PC-9 (cell line): ENCODE measurements around the gene LRRIQ3. TPM values are rescaled to one million over a fixed set of nuclear protein-coding genes. Genes with fewer than 3 reads are reported as not detected.

Experiments
- BruUV-seq: library from RNA; stranded (reverse); fragments of 400-500 nt; replicated peaks from 2 replicates; lab custom pipeline; 2021; lab: Mats Ljungman, UMichigan
- CTCF ChIA-PET: fragments of 300-600 bp; sonication (Branson Sonifier 250); formaldehyde crosslinking; loops from one replicate; lab custom pipeline; 2022; ENCODE audit warnings: antibody characterized with exemption; lab: Charles Lee
- POLR2A ChIA-PET: fragments of 300-600 bp; sonication (Branson Sonifier 250); formaldehyde crosslinking; loops from one replicate; lab custom pipeline; 2022; ENCODE audit warnings: antibody characterized with exemption; ENCODE audit not compliant: unreplicated experiment; lab: Charles Lee
- DNase-seq, 2 experiments: peaks; one replicate each; pipeline versions ENCODE4 v3.0.0 to v3.0.0-alpha.2; 2015 to 2022; ENCODE audit warnings: mixed read lengths in 1 of 2
- H2AFZ ChIP-seq: fragments of 200-600 bp; sonication (generic); 2 replicates; pipeline ENCODE4 v1.8.1; 2017; ENCODE audit warnings: antibody characterized with exemption
- H3F3A ChIP-seq: fragments of 200-600 bp; sonication (generic); 2 replicates; pipeline ENCODE4 v1.8.1; 2017; ENCODE audit warnings: antibody characterized with exemption, mild to moderate bottlenecking, low read depth; ENCODE audit not compliant: insufficient read depth
- H3K27ac ChIP-seq: fragments of 200-600 bp; sonication (generic); 2 replicates; pipeline ENCODE4 v1.6.1; 2016; ENCODE audit warnings: mixed run types
- H3K27me3 ChIP-seq: fragments of 200-600 bp; sonication (generic); 2 replicates; pipeline ENCODE4 v1.6.1; 2016; ENCODE audit warnings: low read depth, mixed run types; ENCODE audit not compliant: insufficient read depth
- H3K36me3 ChIP-seq: fragments of 200-600 bp; sonication (generic); 2 replicates; pipeline ENCODE4 v1.6.1; 2016; ENCODE audit warnings: low read depth, mixed run types
- H3K4me1 ChIP-seq: fragments of 200-600 bp; sonication (generic); replicated peaks from 2 replicates; pipeline ENCODE4 v1.6.1; 2016; ENCODE audit warnings: mixed run types; ENCODE audit not compliant: insufficient read depth
- H3K4me2 ChIP-seq: fragments of 200-600 bp; sonication (generic); 2 replicates; pipeline ENCODE4 v1.6.1; 2017; ENCODE audit warnings: mixed run types
- H3K4me3 ChIP-seq: fragments of 200-600 bp; sonication (generic); 2 replicates; pipeline ENCODE4 v1.6.1; 2016; ENCODE audit warnings: mixed run types
- H3K79me2 ChIP-seq: fragments of 200-600 bp; sonication (generic); 2 replicates; pipeline ENCODE4 v1.6.1; 2017; ENCODE audit warnings: low read depth, mixed run types
- H3K9me2 ChIP-seq: fragments of 200-600 bp; sonication (generic); 2 replicates; pipeline ENCODE4 v1.8.1; 2017; ENCODE audit warnings: mild to moderate bottlenecking; ENCODE audit not compliant: insufficient read depth
- H3K9me3 ChIP-seq: fragments of 200-600 bp; sonication (generic); 2 replicates; pipeline ENCODE4 v1.8.1; 2016; ENCODE audit warnings: low read depth; ENCODE audit not compliant: insufficient read depth
- H4K20me1 ChIP-seq: fragments of 200-600 bp; sonication (generic); 2 replicates; pipeline ENCODE4 v1.8.1; 2017; ENCODE audit not compliant: insufficient read depth
- CTCF ChIP-seq: fragments of 200-600 bp; sonication (generic); conservative IDR thresholded peaks from 2 replicates; pipeline ENCODE4 v1.6.1; 2017; ENCODE audit warnings: mixed run types, antibody characterized with exemption, mild to moderate bottlenecking, moderate library complexity
- EZH2 ChIP-seq: fragments of 200-600 bp; sonication (generic); IDR thresholded peaks from 2 replicates; pipeline ENCODE4 v1.8.0; 2017; ENCODE audit warnings: antibody characterized with exemption, low read depth
- intact Hi-C: fragments of 100-400 bp; cut with micrococcal nuclease; formaldehyde crosslinking; loops from one replicate; pipeline ENCODE4 v1.10.0; 2022; ENCODE audit not compliant: unreplicated experiment
- total RNA-seq: library from RNA; stranded (reverse); gene quantifications from 2 replicates; pipeline ENCODE4 v1.2.3, GENCODE V29; 2021

Gene LRRIQ3
- total RNA-seq, 1 experiment from 2014 or later = 1.5 TPM

GRCh38 chr1:74245168-74245772 lies 47.3 kb upstream of the LRRIQ3 start:
- Histone ChIP-seq H3K4me2 (no peak overlapping the region), H3K9me3 (no peaks in the 10 kb centered on the region), H3K79me2 (no peaks in the 10 kb centered on the region), H3K4me1 (no peaks in the 10 kb centered on the region), H3K9me2 (0 out of 2 replicates have a peak, but pooled peaks cover 3% of the 10 kb centered on the region), H3F3A (no peaks in the 10 kb centered on the region), H2AFZ (no peak overlapping the region), H3K36me3 (no peaks in the 10 kb centered on the region), H3K27me3 (no peaks in the 10 kb centered on the region), H4K20me1 (no peaks in the 10 kb centered on the region), H3K4me3 (no peak overlapping the region), H3K27ac (no peak overlapping the region)
- intact Hi-C loops = no loop called here
- no peak for DNase-seq
- BruUV-seq = no TSS peak
- no peak for TF ChIP-seq CTCF
- no peak for TF ChIP-seq EZH2
- CTCF ChIA-PET = no interaction called here
- POLR2A ChIA-PET = no interaction called here

- ChIA-PET POLR2A (interaction anchor here (0.7 kb wide), 1 partner anchor 23 kb away, joined by 3 read pairs; no protein-coding TSS in a partner anchor), CTCF (no interaction called here)
- H3K4me2 ChIP-seq = no peak overlapping the region
- no peak overlapping the region for H2AFZ ChIP-seq
- no peaks in the 10 kb centered on the region for H3K79me2 ChIP-seq
- TF ChIP-seq EZH2 = no peak
- TF ChIP-seq CTCF = no peak
- no peaks in the 10 kb centered on the region for H3F3A ChIP-seq
- H3K27ac ChIP-seq = no peak overlapping the region
- intact Hi-C loops = no loop called here
- no peaks in the 10 kb centered on the region for H3K9me3 ChIP-seq
- H4K20me1 ChIP-seq = no peaks in the 10 kb centered on the region
- no peaks in the 10 kb centered on the region for H3K4me1 ChIP-seq
- 0 out of 2 replicates have a peak, but pooled peaks cover 3% of the 10 kb centered on the region for H3K9me2 ChIP-seq
- no peak for DNase-seq
- no TSS peak for BruUV-seq
- H3K27me3 ChIP-seq = no peaks in the 10 kb centered on the region
- no peak overlapping the region for H3K4me3 ChIP-seq
- no peaks in the 10 kb centered on the region for H3K36me3 ChIP-seq
Observed at GRCh38 chr1:74237787-74238186, 39.8 kb upstream of the LRRIQ3 start.

- Histone ChIP-seq H4K20me1 (no peaks in the 10 kb centered on the region), H3F3A (no peaks in the 10 kb centered on the region), H3K4me3 (no peak overlapping the region), H3K27me3 (no peaks in the 10 kb centered on the region), H3K27ac (no peak overlapping the region), H3K4me1 (no peaks in the 10 kb centered on the region), H3K79me2 (no peaks in the 10 kb centered on the region), H3K9me2 (no peaks in the 10 kb centered on the region), H3K9me3 (no peaks in the 10 kb centered on the region), H2AFZ (no peak overlapping the region), H3K36me3 (no peaks in the 10 kb centered on the region), H3K4me2 (no peak overlapping the region)
- BruUV-seq = no TSS peak
- ChIA-PET POLR2A (no interaction called here), CTCF (no interaction called here)
- TF ChIP-seq CTCF (no peak), EZH2 (no peak)
- no peak for DNase-seq
- intact Hi-C loops = no loop called here
Observed at GRCh38 chr1:74237035-74237434, 39.1 kb upstream of the LRRIQ3 start.
